ENCODE data around the gene ATP10D.

Gene ATP10D

DNA sequence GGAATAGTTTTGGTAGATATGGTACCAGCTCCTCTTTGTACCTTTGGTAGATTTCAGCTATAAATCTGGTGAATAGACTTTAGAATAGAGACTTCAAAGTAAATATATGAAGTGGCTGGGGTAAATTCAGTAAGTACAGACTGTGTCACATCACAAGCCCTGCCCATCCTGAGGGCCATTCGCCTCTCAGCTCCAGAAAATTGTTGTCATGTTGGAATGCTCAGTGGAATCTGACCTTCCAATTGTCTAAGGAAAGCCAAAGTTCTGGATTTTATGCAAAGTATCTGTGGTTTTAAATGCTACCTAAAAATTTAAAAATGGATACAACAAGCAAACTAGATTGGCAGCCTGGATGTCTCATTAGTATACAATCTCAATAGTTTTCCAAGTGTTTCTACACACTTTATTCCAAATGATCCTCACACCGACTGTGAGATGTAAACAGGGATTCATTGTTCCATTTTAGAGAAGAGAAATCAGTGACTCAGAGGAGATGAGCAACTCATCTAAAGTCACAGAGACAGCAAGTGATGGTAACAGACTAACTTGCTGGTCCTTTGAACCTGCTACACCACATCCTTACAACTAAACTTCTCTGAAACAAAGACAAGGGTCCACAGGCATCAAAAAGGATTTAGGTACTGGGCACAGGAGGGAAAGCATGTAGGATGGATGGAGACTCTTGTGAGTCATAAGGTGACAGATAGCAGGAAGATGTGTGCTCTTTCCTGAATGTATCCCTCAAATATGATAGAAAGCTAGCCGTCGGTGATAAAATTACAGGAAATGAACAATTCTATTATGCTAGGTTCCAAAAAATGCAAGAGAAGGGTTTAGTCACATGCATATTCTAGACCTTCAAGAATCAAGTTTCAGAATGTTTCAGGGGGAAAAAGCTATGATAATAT, 127.3 kb downstream of the ATP10D start:
- DNase-seq (ENCODE audit: low read depth), result peak; percentile 36
- TF ChIP-seq, protein P1, sequence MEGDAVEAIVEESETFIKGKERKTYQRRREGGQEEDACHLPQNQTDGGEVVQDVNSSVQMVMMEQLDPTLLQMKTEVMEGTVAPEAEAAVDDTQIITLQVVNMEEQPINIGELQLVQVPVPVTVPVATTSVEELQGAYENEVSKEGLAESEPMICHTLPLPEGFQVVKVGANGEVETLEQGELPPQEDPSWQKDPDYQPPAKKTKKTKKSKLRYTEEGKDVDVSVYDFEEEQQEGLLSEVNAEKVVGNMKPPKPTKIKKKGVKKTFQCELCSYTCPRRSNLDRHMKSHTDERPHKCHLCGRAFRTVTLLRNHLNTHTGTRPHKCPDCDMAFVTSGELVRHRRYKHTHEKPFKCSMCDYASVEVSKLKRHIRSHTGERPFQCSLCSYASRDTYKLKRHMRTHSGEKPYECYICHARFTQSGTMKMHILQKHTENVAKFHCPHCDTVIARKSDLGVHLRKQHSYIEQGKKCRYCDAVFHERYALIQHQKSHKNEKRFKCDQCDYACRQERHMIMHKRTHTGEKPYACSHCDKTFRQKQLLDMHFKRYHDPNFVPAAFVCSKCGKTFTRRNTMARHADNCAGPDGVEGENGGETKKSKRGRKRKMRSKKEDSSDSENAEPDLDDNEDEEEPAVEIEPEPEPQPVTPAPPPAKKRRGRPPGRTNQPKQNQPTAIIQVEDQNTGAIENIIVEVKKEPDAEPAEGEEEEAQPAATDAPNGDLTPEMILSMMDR (conservative IDR thresholded peaks at IDR 0.05; ENCODE audit: low read length), result no peak
- H3K4me3 ChIP-seq (ENCODE audit: low read length), result no peak overlapping the region

DNA sequence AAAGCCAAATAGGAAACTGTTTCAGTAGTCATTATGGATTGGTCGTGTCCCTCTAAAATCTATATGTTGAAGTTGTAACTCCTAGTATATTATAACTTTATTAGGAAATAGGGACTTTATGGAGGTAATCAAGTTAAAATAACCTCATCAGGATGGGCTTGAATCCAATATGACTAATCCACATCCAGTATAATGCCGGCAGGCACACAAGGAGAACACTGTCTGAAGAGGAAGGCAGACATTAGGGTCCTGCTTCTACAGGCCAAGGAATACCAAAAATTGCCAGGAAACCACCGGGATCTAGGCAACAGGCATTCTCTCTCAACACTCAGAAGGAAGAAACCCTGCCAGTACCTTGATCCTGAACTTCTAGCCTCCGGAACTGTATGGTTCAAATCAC, 130.3 kb downstream of the ATP10D start:
- peak; percentile 18 for DNase-seq (ENCODE audit: low read depth)
- TF ChIP-seq, protein P1 (conservative IDR thresholded peaks at IDR 0.05; ENCODE audit: low read length), result no peak
- no peak overlapping the region for H3K4me3 ChIP-seq (ENCODE audit: low read length)

DNA sequence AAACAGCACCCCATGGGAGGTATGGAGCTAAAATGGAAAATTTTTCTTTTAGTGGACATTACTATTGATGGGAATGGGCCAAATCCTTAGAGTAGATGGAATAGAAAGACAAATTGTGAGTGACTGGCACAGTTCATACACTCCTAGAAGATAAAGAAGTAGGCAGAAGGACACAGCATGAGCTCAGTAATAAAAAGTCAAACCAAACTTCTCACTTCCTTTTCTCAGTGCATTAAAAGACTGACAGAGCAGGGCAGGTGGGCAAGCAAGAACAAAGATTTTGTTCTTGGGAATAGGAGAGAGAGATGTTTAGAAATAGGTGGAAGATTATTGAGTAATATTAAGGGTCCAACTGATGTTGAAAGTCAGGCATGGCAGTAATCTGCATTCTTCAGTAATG, 132.5 kb downstream of the ATP10D start:
- no peak for DNase-seq (ENCODE audit: low read depth)

DNA sequence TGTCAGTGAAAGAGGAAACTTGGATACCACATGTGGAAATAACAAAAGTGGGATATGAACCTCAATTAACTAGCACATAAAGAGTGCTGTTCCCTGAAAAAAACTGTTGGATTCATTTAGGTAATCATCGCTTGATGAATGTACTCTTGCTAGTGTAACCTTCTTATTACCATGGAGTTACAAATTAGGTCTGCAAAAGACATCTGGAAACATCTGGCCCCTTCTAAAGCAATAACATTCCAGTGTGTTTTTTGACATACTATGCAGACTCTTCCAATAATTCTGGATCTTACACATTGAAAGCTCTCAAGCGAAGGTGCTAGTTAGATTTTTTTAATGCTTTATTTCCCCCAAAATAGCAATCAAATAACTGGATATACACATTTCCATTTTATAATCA, 134.6 kb downstream of the ATP10D start:
- TF ChIP-seq, protein P1 (conservative IDR thresholded peaks at IDR 0.05; ENCODE audit: low read length), result no peak
- H3K4me3 ChIP-seq (ENCODE audit: low read length), result no peak overlapping the region
- DNase-seq (ENCODE audit: low read depth), result peak; percentile 31

More for the DNA sequence above, 132.5 kb downstream of the ATP10D start:
- no peak overlapping the region for H3K4me3 ChIP-seq (ENCODE audit: low read length)
- TF ChIP-seq, protein P1 (conservative IDR thresholded peaks at IDR 0.05; ENCODE audit: low read length), result no peak

DNA sequence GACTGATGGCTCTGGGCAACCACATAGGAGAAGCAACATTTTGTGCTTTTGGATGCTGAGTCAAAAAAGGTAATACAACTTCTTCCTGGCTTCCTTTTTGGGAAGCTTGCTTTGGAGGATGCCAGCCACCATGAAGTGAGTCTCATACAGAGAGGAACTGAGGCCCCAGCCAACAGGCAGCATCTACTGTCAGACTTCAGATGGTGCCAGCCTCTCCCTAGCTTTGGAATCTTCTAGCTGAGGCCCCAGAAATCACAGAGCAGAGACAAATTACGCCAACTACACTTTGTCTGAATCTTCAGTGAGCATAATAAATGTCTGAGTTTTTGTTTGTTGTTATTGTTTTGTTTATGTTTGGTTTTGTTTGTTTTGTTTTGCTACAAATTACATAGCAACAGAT, 136.1 kb downstream of the ATP10D start:
- TF ChIP-seq, protein P1 (conservative IDR thresholded peaks at IDR 0.05; ENCODE audit: low read length), result no peak
- no peak for DNase-seq (ENCODE audit: low read depth)
- no peak overlapping the region for H3K4me3 ChIP-seq (ENCODE audit: low read length)

DNA sequence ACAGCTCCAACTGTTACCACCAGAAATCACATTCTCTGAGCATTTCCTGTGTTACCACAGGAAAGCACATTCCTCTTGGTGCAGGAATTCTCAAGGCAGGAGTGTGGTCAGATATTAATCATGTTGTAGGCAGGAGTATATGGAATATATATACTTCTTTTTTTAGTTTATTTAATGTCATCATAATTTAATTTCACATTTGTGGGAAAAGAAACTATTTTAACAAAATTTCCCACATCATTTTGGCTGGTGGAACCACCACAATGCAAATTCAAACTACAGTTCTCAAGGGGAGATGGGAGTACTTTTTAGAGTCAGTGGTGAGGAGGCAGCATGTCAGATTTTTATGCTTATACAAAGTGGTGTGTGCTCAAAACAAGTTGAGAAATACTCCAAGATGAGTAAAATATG, 139.0 kb downstream of the ATP10D start:
- H3K4me3 ChIP-seq (ENCODE audit: low read length), result no peak overlapping the region
- TF ChIP-seq, protein P1 (conservative IDR thresholded peaks at IDR 0.05; ENCODE audit: low read length), result no peak
- peak; percentile 90 for DNase-seq (ENCODE audit: low read depth)

DNA sequence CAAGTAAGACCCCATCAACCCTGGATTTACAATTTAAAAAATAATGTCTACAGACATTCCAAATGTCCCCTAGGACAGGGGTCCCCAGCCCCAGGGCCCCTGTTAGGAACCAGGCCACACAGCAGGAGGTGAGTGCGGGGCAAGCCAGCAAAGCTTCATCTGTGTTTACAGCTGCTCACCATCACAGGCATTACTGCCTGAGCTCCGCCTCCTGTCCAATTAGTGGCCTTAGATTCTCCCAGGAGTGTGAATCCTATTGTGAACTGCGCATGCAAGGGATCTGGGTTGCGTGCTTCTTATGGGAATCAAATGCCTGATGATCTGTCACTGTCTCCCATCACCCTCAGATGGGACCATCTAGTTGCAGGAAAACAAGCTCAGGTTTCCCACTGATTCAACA, 146.1 kb downstream of the ATP10D start:
- DNase-seq (ENCODE audit: low read depth), result no peak
- H3K4me3 ChIP-seq (ENCODE audit: low read length), result no peak overlapping the region
- TF ChIP-seq, protein P1 (conservative IDR thresholded peaks at IDR 0.05; ENCODE audit: low read length), result no peak
